HTERT RPE-1 (cell line): ENCODE data around the gene LOXHD1.

Source experiments
- in situ Hi-C: fragments of 300-500 bp; cut with MboI; formaldehyde crosslinking; loops from 4 replicates; pipeline ENCODE4 v1.14.3; 2020; ENCODE audit warnings: low sequenced_read_pairs

The LOXHD1 gene

DNA sequence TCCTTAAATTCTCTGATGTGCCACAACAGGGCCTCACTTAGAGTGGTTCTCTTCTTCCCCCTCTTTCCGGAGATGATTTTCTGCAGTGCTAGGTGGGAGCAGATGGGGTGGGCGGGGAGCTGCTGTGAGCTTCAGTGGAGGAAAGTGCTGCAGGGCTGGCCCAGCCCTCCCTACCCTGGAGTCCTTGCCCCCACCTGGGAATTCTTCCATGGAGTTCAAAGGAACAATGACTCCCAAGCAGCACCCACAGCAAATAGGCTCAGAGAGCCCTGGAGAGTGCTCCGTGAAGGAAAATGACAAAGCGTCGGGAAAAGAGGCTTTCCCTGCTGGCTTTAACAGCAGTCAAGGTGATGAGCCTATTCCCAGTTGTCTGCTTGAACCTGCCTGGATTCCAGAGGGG is 28.8 kb downstream of the LOXHD1 start:
- in situ Hi-C loops = no loop called here

DNA sequence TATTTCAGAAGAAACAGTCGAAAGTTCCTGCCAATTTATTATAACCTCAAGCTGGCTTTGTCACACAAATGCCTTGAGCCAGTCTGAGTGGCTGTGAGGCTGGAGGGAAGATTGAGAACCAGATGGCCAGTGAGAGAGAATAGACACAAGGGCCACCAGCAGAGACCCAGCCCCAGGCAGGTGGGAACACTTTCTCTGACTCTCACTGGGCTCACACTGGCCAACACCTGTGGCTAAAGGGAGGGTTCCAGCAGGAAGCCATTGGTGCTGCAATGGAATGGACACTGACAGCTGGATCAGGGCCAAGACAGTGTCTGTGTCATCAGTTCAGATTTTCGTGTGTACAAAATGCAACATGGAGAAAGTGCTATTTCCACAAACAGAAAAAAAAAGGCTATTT is 29.9 kb downstream of the LOXHD1 start:
- in situ Hi-C loops = no loop called here

DNA sequence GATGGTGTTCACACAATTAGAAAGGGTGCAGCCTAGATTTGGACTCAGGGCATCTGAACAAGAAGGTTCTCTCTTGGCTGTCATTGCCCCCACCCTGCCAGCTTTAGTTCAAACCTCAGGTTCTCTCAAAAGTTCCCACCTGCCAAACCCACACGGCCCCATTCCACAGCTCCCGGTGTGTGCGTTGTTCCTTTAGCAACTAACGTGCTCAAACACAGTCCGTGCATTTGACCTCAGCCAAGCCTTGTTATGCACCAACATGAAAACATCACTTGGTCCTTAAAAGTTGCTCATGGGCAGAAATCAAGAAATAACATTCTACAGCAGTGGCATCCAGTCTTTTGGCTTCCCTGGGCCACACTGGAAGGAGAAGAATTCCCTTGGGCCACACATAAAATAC is 32.0 kb downstream of the LOXHD1 start:
- in situ Hi-C loops = no loop called here

- in situ Hi-C loops = no loop called here
These were observed 32.9 kb downstream of the LOXHD1 start for GRCh38 chr18:46624127-46624526.

DNA sequence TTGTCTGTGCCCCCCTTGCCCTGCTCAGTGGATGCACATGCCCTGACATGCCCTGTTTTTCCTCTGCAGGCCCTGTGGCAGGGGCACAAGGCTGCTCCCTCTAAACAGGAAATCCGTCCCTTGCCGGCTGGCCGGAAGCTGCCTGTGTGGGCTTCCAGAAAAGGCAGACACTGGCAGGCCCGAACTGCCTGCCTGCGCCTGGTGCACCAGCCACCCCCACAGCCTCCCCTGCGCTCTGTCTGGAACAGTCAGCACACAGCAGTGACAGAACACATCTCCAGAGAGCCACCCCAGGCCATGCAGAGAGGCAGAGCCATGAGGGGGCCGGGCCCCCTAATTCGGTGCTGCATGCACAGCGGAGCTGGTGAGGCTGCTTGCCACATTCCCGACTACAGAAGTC is 33.5 kb downstream of the LOXHD1 start:
- in situ Hi-C loops = no loop called here

- in situ Hi-C loops = no loop called here
These were observed 34.0 kb downstream of the LOXHD1 start for GRCh38 chr18:46622999-46623398.

GRCh38 chr18:46622451-46622850 is 34.6 kb downstream of the LOXHD1 start:
- in situ Hi-C loops = no loop called here

DNA sequence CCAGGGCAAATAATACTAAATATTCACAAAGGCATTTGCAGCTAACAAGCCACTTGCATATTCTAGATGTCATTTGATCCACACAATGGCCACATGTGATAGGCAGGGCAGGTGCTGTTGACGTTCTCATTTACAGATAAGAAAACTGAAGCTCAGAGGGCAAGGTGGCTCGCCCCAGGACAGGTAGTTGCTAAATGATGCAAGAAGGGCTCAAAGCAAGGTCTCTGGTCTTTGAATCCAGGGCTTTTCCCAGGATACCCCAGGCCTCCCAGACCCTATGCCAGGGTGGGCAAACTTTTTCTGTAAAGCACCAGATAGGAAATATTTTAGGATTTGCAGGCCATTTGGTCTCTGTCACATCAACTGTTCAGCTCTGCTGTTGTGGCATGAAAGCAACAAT is 35.1 kb downstream of the LOXHD1 start:
- in situ Hi-C loops = no loop called here

DNA sequence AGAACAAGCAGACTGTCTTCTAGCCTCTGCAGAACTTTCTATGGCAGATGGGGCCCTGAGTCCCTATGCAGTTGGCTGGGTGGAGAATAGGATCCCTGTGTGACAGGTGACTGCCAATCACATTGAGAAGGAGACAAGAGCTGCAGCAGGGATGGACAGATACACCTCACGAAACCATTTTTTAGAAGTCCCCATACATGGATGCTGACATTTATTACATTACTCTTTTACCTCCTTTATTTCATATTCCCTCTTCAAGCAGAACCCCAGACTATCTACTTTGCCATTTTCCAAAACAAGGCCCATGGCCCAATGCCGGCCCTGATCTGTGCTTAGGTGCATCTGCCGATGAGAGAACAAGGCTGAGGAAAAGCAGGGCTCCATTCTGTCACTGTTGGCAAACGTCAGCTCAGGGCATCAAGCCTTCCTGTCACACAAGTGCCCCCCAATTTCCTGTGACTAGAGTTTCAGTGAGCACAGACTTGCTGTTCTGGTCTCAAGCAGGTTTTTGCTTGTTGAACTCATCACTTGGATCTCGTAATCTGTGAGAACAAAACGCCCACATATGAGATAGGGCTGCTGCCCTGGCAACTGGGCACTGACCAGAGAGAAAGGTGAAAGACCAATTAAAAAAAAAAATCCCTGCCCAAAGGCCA is 35.8 kb downstream of the LOXHD1 start:
- in situ Hi-C loops = no loop called here

- in situ Hi-C loops = no loop called here
These were observed 37.5 kb downstream of the LOXHD1 start for GRCh38 chr18:46619559-46619958.

- in situ Hi-C loops = no loop called here
These were observed 41.3 kb downstream of the LOXHD1 start for GRCh38 chr18:46615720-46616119.

DNA sequence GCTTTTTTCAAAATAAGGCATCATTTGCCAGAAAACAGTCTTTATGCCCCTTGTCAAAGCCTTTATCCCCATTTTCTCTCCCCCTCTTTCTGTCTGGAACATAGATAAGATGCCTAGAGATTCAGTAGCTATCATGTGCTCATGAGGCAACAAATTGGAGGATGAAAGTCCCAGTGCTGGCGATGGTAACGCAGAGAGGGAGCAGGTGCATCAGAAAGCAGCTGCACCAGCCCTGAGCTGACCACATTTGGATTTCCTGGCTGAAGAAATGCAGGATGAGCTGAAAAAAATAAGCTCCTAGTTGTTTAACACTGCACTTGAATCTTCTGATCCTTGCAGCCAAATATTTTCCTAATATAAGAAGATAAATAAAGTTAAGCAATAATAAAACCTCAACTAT is 48.0 kb downstream of the LOXHD1 start:
- in situ Hi-C loops = no loop called here

- in situ Hi-C loops = no loop called here
These were observed 49.1 kb downstream of the LOXHD1 start for GRCh38 chr18:46607926-46608325.

GRCh38 chr18:46601141-46601805 is 55.7 kb downstream of the LOXHD1 start:
- in situ Hi-C loops = no loop called here

DNA sequence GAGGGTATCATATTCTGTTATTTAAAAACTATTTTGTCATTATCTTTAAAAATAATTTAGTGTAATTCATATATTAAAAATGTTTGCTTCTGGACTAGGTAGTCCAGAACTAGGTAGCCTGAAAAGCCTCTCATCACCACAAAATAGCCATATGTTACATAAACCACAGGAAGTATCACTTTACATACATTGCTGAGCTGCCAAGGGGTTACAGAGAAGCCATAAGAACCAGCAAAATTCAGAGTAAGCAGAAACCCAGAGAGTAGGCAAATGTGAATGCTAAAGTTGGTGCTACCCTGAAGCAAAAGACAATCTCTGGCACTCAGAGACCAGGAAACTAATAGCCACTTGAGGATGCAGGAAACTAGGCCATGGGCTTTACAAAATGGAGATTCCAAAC is 60.9 kb downstream of the LOXHD1 start:
- in situ Hi-C loops = no loop called here

GRCh38 chr18:46591783-46592391 is 65.1 kb downstream of the LOXHD1 start:
- in situ Hi-C loops = no loop called here

GRCh38 chr18:46590103-46590502 is 66.9 kb downstream of the LOXHD1 start:
- in situ Hi-C loops = no loop called here

DNA sequence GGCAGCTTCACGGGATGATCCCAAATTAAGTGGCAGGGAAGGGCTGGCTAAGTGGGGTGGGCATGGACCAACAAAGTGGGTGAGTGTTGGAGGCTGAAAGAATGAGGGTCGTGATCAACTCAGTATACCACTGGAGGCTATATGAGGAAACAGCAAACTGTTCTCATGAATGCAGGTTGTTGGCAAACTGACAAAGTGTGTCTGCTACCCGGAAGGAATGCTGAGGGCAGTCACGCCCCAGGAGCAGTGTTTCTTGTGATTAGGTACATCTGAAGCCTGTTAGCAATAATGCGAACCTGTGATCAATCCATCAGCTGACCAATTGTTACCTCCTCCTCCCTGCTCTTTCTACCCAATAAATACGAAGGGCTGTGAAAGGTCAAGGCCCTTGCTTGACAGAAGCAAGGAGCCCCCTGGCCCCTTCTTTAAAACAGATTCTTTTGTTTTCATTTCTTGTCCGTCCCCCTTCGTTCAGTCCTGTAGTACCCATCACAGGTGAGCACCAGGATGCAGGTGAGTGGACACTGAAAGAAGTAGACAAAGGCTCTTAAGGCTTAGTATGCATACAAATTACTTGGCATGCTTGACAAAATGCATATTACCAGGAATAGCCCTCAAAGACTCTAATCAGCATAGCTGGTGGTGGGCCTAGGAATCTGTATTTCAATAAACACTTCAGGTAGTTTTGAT is 67.9 kb downstream of the LOXHD1 start:
- in situ Hi-C loops = no loop called here

DNA sequence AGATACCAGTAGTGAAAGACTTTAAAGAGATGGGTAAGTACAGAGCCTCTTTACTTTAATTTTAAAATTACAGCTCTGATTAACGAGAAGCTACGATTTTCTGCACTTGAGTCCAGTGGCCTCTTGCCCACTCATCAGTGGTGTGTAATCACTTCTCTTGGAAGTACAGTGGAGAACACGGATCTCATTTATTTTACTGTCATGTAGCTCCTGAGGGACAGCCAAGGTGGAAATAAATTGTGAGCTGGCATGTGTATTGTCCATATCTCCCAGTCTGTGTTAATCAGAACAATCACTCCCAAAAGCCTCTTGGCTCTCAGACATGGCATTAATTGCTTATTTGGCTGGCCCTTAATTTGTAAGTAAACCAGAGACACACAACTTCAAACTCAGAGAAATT is 69.4 kb downstream of the LOXHD1 start:
- in situ Hi-C loops = no loop called here

DNA sequence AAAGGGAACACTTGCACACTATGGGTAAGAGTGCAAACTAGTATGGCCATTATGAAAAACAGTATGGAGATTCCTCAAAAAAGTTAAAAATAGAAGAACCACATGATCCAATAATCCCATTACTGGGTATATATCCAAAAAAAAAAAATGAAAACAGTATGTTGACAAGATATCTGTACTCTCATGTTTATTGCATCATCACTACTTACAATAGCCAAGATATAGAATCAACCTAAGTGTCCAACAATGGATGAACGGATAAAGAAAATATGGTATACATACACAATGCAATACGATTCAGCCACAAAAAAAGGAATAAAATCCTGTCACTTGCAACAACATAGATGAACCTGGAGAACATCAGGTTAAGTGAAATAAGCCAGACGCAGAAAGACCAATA is 73.3 kb downstream of the LOXHD1 start:
- in situ Hi-C loops = no loop called here

DNA sequence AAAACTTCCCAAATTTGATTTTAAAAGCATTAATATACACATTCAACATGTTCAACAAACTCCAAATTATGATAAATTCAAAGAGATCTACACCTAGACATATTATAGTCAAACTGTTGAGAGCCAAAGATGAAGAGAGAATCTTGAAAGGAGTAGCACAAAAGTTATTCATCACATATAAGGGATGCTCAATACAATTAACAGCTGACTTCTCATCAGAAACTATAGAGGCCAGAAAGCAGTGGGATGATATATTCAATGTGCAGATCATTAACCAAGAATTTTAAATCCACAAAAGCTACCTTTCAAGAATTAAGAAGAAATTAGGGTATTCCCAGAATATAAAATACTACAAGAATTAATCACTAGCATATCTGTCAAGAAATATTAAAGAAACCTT is 75.4 kb downstream of the LOXHD1 start:
- in situ Hi-C loops = no loop called here

GRCh38 chr18:46578987-46579386 is 78.0 kb downstream of the LOXHD1 start:
- in situ Hi-C loops = no loop called here
